GM20431 (cell line): ENCODE data around the gene RAD23A.
"Not testable (repeated sequence)": the region's sequence is repeated elsewhere in the genome, so short reads cannot be mapped to it uniquely, and the experiment has no call there.

Source experiments
- in situ Hi-C: fragments of 300-500 bp; cut with MseI, MboI; formaldehyde crosslinking; loops from one replicate; pipeline ENCODE4 v1.15.0; 2020; ENCODE audit warnings: low sequenced_read_pairs; ENCODE audit not compliant: unreplicated experiment

The RAD23A gene

DNA sequence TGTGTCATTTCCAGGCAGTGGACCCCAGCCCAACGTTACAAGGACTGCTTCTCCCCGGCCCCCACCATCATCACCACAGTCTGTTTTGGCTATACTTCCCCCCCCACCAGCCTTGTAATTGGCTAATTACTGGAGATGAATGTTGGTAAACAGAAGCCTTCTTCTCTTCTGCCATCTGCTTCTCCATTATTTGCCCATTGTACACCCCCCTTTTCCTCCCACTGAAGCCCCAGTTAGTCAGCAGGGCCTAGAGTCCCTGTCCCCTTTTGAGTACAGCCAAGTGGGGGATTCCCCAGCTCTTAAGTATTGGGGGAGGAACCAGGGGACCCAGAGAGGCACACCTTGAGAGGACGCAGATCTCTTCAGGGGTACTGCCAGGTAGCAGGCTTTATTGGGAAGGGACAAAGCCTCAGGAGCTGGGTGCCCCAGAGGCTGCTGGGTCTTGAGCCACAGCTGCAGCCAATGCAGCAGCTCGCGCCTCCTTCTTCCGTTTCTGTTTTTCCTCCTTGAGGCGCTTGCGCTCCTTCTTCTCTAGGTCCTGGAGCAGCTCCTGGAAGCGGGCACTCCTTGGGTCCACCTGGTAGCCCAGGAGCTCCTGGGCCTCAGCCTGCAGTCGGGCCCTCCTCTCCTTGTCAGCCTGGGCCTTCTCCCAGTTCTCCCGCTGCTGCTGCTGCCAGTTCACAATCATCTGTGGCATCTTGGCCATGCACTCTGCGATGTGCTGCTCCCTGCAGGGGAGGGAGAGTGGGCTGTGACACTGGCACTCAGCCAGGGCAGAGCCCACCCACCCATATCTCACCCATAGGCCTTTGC is 8.3 kb downstream of the RAD23A start:
- in situ Hi-C loops: no loop called here

DNA sequence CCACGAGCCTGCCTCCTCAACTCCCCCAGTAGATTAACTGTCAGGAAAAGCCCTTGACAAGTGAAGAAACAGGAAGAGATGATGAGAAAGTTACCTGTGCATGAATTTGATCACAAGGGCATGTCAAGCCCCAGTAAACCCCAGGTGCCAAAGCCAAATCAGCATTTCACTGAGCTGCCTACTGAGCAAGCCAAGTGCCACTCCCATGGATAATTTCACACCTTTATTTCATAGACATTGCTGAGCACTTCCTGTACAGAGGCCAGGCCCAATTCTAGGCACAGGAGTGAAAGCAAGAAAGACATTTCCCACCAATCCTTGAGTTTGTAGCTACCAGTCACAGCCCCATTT is 8.9 kb downstream of the RAD23A start:
- in situ Hi-C loops: no loop called here

DNA sequence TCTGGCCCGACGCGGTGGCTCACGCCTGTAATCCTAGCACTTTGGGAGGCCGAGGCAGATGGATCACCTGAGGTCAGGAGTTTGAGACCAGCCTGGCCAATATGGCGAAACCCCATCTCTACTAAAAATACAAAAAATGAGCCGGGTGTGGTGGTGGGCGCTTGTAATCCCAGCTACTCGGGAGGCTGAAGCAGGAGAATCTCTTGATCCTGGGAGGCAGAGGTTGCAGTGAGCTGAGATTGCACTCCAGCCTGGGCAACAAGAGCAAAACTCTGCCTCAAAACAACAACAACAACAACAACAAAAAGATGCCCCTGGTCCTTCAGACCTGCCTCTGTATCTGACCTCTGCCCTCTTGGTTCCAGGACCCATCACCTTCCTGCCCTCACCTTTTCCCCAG is 9.9 kb downstream of the RAD23A start:
- in situ Hi-C loops: not testable (repeated sequence)

DNA sequence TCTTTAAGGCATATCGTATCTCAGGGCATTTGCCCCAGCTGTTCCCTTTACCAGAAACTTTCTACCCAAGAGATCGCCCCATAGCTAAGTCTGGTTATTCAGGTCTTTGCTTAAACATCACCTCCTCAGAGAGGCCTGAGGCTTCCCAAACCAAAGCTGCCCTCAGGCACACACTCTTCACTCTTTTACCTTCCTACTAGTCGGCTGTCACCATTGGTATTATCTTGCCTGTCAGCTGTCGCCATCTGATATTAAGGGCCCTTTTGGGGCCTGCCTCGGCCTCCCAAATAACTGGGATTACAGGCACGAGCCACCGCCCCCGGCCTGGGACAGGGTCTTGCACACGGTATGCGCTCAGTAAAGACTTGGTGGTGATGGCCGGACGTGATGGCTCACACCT is 10.3 kb downstream of the RAD23A start:
- in situ Hi-C loops: no loop called here

DNA sequence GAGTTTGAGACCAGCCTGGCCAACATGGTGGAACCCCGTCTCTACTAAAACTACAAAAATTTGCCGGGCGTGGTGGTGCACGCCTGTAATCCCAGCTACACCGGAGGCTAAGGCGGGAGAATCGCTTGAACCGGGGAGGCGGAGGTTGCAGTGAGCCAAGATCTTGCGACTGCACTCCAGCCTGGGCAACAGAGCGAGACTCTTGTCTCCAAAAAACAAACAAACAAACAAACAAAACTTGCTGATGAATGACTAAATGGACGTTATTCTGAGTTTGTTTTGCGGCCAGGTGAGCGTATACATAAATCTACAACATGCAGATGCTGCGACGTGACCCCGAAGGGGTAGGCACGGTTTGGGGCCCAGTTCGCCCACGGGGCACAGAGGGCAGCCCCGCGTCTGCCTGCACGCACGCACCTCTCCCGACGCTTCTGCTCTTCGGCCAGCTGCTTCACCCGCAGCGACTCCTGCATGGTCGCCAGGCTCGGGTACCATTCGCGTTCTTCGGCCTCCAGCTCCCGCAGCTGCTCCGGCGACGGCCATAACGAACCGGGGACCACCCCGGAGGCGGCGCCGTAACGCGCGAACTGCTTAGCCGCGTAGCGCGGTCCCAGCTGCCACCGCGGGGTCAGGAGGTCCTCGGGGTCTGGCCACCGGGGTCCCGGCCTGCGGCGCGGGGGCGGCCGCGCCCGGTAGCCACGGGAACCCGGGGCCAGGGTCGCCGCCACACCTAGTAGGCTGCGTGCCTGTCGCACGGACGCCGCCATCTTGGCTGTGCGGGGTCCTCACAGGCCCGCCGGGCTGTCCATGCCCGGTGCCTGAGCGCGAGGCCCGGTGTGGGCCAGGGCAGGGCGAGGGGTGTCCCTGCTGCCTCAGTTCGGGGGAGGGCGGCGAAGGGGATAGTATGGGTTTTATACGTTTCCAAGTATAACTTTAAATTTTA is 11.1 kb downstream of the RAD23A start, which contains the start of gene GADD45GIP1:
Gene GADD45GIP1 (minus strand): TSS at position 778 of the 943 bp plus-strand sequence. CDS start 11 bp downstream, at position 767.
- in situ Hi-C loops: no loop called here

DNA sequence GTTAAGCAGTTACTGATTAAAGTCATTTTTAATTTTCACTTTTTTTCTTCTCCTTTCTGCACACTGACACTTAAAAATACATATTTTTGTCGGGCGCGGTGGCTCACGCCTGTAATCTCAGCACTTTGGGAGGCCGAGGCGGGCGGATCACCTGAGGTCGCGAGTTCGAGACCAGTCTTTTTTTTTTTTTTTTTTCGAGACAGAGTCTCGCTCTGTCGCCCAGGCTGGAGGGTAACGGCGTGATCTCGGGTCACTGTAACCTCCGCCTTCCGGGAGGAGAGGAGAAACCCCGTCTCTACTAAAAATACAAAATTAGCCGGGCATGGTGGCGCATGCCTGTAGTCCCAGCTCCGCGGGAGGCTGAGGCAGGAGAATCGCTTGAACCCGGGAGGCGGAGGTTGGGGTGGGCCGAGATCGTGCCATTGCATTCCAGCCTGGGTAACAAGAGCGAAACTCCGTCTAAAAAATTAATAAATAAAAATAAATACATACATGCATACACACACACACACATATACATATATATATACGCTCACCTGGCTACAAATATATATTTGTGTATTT is 11.8 kb downstream of the RAD23A start:
- in situ Hi-C loops: not testable (repeated sequence)

DNA sequence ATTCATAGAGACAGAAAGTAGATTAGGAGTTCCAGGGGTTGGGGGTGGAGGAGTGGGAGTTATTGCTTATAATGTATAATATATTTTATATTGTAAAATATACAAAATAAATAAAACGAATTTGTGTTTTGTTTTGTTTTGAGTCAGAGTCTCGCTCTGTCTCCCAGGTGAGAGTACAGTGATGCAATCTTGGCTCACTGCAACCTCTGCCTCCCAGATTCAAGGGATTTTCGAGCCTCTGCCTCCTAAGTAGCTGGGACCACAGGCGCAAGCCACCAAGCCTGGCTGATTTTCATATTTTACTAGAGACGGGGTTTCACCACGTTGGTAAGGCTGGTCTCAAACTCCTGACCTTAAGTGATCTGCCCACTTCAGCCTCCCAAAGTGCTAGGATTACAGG is 13.8 kb downstream of the RAD23A start:
- in situ Hi-C loops: no loop called here

DNA sequence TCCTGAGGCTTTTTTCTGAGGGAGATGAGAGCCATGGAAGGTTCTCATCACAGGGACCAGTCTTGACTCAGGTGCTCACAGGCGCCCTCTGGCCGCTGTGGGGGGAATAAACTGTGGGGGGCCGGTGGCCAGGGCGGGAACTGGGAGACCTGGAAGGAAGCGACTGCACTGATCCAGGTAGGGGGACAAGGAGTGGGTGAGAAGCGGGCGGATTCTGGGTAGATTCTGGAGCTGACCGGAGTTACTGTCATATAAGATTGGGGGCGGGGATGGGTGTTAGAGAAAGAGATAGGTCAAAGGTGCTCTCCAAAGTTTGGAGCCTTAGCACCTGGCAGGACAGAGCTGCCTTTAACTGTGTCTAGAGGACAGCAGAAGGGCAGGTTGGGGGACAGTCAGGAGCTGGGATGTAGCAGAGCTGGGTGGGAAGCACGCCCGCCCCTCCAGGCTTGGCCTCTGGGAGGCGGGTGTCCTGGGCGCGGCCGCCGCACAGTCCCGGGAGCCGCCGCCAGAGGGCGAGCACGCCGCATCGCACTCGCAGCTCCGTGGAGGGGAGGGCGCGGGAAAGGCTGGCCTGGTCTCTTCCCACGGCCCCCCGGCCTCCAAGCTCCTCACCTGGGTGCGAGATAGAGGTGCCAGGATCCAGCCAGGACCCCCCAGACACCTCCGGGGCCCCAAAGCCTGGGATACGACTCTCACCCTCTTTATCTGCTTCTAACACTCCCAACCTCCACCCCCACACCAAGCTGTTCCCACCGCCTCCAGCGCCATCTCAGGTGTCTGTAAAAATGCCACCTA is 19.6 kb downstream of the RAD23A start:
- in situ Hi-C loops: no loop called here

DNA sequence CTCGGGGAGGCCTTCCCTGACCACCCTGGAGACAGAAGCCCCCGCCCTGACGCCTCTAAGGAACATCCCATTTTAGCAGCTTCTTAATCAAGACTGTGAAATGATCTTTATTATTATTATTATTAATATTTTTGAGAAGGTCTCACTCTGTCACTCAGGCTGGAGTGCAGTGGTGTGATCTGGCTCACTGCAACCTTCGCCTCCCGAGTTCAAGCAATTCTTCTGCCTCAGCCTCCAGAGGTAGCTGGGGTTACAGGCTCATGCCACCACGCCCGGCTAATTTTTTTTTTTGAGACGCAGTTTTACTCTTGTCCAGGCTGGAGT is 20.1 kb downstream of the RAD23A start:
- in situ Hi-C loops: no loop called here

DNA sequence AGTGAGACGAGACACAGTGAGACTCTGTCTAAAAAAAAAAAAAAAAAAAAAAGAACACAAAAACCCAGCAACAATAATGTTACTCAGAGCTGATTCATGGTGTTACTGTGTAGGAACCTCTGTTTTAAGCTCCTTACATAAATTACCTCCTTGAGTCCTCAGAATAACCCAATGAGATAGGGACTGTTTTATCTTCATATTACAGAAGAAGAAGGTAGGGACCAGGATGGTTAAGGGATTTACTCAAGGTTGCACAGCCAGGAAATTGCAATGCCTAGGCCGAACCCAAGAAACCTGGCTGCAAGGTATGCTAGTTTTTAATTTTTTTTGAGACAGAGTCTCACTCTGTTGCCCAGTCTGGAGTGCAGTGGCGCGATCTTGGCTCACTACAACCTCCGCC is 22.2 kb downstream of the RAD23A start:
- in situ Hi-C loops: no loop called here

DNA sequence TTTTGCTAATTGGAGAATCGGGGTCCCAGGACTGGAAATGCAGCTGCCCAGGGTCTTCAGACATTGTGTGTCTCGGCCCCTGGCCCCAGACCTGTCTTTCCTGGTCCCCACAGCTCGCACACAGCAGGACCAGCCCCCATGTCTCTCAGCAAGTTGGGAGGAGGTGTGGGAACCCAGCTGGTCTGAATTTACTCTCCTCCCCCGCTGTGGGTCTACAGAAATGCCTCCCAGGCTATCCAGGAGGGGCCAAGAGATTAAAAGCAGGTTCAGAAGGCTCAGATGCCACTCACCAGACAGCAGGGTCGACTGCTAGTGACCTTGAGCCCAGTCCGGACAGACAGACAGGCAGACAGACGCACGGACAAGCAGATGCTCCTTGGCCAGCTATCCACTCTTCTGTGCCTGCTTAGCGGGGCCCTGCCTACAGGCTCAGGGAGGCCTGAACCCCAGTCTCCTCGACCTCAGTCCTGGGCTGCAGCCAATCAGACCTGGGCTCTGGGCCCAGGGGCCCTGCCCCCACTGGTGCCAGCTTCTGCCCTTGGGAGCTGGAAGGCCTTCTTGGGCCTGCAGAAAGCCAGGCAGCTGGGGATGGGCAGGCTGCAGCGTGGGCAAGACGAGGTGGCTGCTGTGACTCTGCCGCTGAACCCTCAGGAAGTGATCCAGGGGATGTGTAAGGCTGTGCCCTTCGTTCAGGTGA is 23.8 kb downstream of the RAD23A start, which contains the start of gene DAND5:
Gene DAND5 (plus strand): TSS at position 285 of the 697 bp plus-strand sequence. CDS start 85 bp downstream, at position 370.
- in situ Hi-C loops: no loop called here

DNA sequence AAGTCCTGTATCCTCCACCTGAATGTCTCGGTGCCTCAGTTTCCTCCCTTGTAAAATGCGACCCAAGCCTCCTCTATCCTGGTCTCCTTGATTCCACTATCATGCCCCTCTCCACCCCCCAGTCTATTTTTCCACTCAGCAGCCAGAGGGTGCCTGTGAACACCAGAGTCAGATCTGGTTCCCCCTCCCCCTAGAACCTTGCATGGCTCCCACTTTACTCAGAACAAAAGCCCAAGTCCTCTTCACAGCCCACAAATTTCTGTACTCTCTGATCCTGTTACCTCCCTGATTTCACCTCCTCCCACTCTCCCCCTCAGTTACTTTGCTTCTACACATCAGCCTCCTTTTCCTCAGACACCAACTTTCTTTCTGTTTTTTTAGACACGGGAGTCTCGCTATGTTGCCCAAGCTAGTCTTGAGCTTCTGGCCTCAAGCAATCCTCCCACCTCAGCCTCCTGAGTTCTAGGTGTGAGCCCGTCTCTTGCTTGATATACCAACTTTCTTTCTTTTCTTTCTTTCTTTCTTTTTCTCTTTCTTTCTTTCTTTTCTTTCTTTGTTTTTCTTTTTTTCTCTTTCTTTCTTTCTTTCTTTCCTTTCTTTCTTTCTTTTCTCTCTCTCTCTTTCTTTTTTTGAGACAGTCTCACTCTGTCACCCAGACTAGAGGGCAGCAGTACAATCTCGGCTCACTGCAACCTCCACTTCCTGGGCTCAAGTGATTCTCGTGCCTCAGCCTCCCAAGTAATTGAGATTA is 24.6 kb downstream of the RAD23A start:
- in situ Hi-C loops: no loop called here

DNA sequence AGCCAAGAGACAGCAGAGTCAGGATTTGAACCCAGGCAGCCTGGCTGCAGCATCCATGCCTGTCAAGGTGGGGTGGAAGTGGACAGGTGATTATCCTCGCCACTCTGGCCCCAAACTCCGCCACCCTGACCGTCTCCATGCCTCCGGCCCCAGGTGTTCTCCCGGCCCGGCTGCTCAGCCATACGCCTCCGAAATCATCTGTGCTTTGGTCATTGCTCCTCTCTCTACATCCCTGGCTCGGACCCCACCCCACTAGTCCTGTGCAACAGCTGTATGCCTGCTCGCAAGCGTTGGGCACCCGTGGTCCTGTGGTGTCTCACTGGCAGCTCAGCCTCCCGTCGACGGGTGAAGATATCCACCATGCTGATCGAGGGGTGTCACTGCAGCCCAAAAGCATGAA is 27.6 kb downstream of the RAD23A start:
- in situ Hi-C loops: no loop called here

DNA sequence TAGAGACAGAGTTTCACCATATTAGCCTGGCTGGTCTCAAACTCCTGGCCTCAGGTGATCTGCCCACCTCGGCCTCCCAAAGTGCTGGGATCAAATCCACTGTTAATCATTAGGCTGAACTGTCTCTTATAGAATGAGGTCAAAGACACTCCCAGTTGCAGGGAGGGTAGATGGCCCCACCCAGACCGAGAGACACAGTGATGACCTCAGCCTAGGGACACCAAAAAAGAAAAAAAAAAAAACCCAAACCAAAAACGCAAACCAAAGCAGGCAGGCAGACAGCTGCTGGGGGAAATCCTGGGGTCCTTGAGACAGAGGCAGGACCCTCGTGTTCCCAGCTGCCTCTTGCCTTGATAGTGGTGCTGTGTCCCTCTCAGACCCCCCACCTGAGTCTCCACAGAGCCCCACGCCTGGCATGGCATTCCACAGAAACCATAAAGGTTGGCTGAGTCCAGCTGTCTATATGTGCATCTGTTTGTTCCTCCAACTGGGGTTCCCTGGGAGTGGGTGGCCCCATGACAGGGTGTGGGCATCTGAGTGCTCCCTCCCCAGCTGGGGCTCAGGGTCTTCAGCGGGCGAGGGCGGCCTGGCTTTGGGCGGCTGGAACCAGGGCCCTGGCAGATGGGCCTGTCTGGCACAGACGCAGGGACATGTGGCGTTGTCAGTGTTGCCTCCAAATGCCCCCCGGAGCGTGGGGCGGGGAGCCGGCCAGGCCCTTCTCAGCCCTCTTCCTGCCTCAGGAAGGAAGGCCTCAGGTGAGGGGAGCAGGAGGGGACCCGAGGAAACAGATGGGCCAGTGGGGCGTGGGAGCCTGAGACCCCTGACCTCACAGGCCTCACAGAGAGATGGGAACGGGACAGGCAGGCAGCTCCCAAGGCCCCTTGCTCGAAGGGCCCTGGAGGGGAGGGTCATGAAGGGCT is 28.9 kb downstream of the RAD23A start:
- in situ Hi-C loops: no loop called here

DNA sequence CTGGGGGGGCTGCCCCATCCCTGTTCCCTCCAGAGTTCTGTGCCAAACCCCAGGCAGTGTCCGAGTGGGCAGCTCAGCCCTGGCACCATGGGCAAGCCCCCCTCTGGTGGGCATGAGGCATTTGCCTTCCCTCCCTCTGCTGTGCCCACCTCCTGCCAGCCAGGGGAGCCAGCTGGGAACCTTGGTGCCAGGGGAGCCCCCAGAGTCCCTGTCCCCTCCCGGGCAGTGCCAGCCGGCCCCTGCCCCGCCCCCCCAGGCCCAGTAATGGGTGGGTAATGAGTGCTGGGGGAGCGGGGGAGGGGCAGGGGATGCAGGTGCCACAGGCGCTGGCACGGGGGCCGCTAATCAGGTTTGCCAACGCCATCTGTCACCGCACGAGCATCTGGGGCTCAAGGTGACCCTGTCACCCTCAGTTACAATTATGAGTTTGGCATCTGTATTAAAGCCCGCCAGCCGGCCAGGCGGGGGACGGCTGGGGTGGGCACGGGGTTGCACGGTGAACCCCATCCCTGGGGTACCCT is 29.6 kb downstream of the RAD23A start:
- in situ Hi-C loops: no loop called here

DNA sequence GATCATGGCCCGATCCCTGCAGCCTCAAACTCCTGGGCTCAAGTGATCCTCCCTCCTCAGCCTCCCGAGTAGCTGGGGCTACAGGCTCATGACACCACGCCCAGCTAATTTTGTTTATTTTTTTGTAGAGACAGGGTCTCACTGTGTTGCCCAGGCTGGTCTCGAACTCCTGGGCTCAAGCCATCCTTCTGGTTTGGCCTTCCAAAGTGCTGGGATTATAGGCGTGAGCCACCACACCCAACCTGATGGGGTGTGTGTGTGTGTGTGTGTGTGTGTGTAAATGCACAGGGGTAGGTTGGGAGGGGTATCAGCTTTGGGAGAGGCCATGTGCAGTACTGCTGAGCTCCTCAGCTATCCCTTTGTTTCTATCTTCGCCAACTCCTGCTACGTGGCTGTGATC is 30.4 kb downstream of the RAD23A start:
- in situ Hi-C loops: not testable (repeated sequence)

DNA sequence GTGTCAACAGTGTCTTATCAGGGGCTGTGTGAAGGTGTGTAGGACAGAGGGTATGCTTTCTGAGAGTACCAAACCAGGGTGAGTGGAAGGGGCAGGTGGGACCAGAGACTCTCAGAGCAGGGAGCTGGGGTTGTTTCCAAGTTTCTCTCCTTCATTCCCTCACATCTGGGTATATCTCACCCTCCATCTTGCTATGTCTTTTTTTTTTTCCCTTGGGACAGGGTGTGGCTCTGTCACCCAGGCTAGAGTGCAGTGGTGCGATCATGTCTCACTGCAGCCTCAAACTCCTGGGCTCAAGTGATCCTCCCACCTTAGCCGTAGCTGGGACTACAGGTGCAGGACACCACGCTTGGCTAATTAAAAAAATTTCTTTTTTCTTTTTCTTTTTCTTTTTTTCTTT is 34.3 kb downstream of the RAD23A start:
- in situ Hi-C loops: loop anchor here (10.0 kb wide), 1 partner anchor 105 kb away; no protein-coding TSS in a partner anchor
